Psoas muscle (tissue), 8 donors: ENCODE measurements around the gene TUBAL3. TPM values are rescaled to one million over a fixed set of nuclear protein-coding genes. Genes with fewer than 3 reads are reported as not detected.

Experiments used
- ATAC-seq, 4 donors: fragments of 200-7000 bp; cut with Tn5 transposase; one replicate each; pipeline ENCODE4 v1.9.1; 2020; ENCODE audit warnings: moderate library complexity in 3 of 4, mild to moderate bottlenecking in 2 of 4
- DNase-seq, 2 donors: peaks; one replicate each; pipeline ENCODE4 v3.0.0-alpha.2; 2020
- H3K27ac ChIP-seq: fragments of 200-600 bp; one replicate; pipeline ENCODE4 v1.8.0; 2022
- H3K27me3 ChIP-seq, 3 donors: fragments of 200-600 bp in 1 of 3; one replicate each; pipeline versions ENCODE4 v1.6.1 to v1.8.0; 2013 to 2022; ENCODE audit warnings: low read length in 2 of 3, mild to moderate bottlenecking in 2 of 3, moderate library complexity in 1 of 3; ENCODE audit not compliant: insufficient read depth in 3 of 3
- H3K36me3 ChIP-seq, 2 donors: fragments of 200-600 bp in 1 of 2; one replicate each; pipeline versions ENCODE4 v1.6.1 to v1.8.0; 2013 to 2022; ENCODE audit warnings: low read depth in 1 of 2, mild to moderate bottlenecking in 1 of 2, moderate library complexity in 1 of 2; ENCODE audit not compliant: insufficient read depth in 1 of 2
- H3K4me1 ChIP-seq: fragments of 200-600 bp; one replicate; pipeline ENCODE4 v1.8.0; 2022
- H3K4me3 ChIP-seq: fragments of 200-600 bp; one replicate; pipeline ENCODE4 v1.8.0; 2022; ENCODE audit warnings: mild to moderate bottlenecking
- H3K9me3 ChIP-seq: fragments of 200-600 bp; one replicate; pipeline ENCODE4 v1.8.0; 2022
- CTCF ChIP-seq: fragments of 200-600 bp; IDR thresholded peaks from one replicate; pipeline ENCODE4 v1.8.0; 2022; ENCODE audit warnings: antibody characterized with exemption
- WGBS, 3 donors: extraction: QIAGEN DNeasy Blood & Tissue Kit; methylation state at CpG; one replicate each; pipeline versions ENCODE4 v1.1.6 to v1.1.7; 2013; 5-methylcytosine and 5-hydroxymethylcytosine counted together
- intact Hi-C, 2 donors: fragments of 100-400 bp; cut with DNase I; formaldehyde crosslinking; loops; one replicate each; pipeline versions ENCODE4 v1.11.0 to v1.14.2; 2022
- long read RNA-seq, 2 donors: library from polyadenylated mRNA; unstranded; transcript quantifications; one replicate each; pipeline ENCODE4 v2.0.0, GENCODE V29; 2021
- polyA plus RNA-seq, 3 donors: library from polyadenylated mRNA; stranded (reverse); fragments of 200-250 nt; gene quantifications; one replicate each; pipeline ENCODE4 v1.2.3, GENCODE V29; 2013
- total RNA-seq, 4 donors: library from RNA; stranded (reverse); fragmentation: NEBNext Ultra II Directional in 2 of 4; extraction: Animal tissue kit (Norgen Biotek cat#: 25700) in 2 of 4; gene quantifications; one replicate each; pipeline versions ENCODE4 v1.2.1 to v1.2.4, GENCODE V29; 2021 to 2023
- donor health status: healthy with polysubstance abuse.
- donor health status: DM: no; HTN: no; CAD: no; lungs with moderate emphysema.
- donor health status: Bipolar disorder and iron deficiency.
- donor health status: healthy.
- donor health status: DM: yes; HTN: yes; CAD: no.
- donor health status: DM: no; HTN: no; CAD: no.
- donor health status: DM: no; HTN: no; CAD: no.
- donor health status: DM: yes; HTN: yes; CAD: no.

The TUBAL3 gene
- total RNA-seq (under 1 TPM in 2 of 4 donors, not detected in 2; 0.15 to 0.16 TPM), polyA plus RNA-seq (under 1 TPM; 0.06 to 0.23 (median 0.10) TPM)
- long read RNA-seq, donor 1, result 0 reads
- long read RNA-seq, donor 2, result 0 reads

GRCh38 chr10:5404208-5405041 is at the start of gene TUBAL3:
Gene TUBAL3 (minus strand): TSS chr10:5404828. CDS start chr10:5404792, 36 bp downstream.
- Histone ChIP-seq H3K27ac (peak within 1 kb of the TSS; percentile 24), H3K27me3 (no peaks in the 10 kb centered on the region), H3K4me3 (peak within 1 kb of the TSS; percentile 3), H3K36me3 (no peaks in the 10 kb centered on the region), H3K4me1 (no peaks in the 10 kb centered on the region), H3K9me3 (no peaks in the 10 kb centered on the region)
- intact Hi-C loops, result no loop called here
- no peak for DNase-seq
- 69 to 70% (median 69%) methylated on average over 8 of the region's 8 CpGs for WGBS, 3 donors
- no peak for ATAC-seq
- no peak for TF ChIP-seq CTCF

GRCh38 chr10:5453749-5454489 is 49.3 kb upstream of the TUBAL3 start:
- DNase-seq (no peak), ATAC-seq (no peak)
- Histone ChIP-seq H3K4me3 (no peak overlapping the region), H3K27ac (no peak overlapping the region), H3K9me3 (no peaks in the 10 kb centered on the region), H3K36me3 (peaks cover 10 to 74% of the 10 kb centered on the region in 2 donors), H3K4me1 (peaks cover 16% of the 10 kb centered on the region), H3K27me3 (no peaks in the 10 kb centered on the region)
- no peak for TF ChIP-seq CTCF
- intact Hi-C loops, result no loop called here
- WGBS, 3 donors, result 82 to 84% (median 83%) methylated on average over 13 of the region's 13 CpGs

- H3K27me3 ChIP-seq, result no peaks in the 10 kb centered on the region
- H3K36me3 ChIP-seq, result peaks cover 10 to 43% of the 10 kb centered on the region in 2 donors
- ATAC-seq, result no peak
- 62 to 82% (median 65%) methylated on average over 4 of the region's 4 CpGs for WGBS, 3 donors
- no peak overlapping the region for H3K27ac ChIP-seq
- no peaks in the 10 kb centered on the region for H3K9me3 ChIP-seq
- DNase-seq, result no peak
- H3K4me3 ChIP-seq, result peak overlapping the region; percentile 19
- intact Hi-C loops, result no loop called here
- H3K4me1 ChIP-seq, result peaks cover 34% of the 10 kb centered on the region
- no peak for TF ChIP-seq CTCF
Measured at GRCh38 chr10:5450605-5451384, 46.2 kb upstream of the TUBAL3 start.

GRCh38 chr10:5449823-5450222 is 45.2 kb upstream of the TUBAL3 start:
- Histone ChIP-seq H3K27ac (peak overlapping the region; percentile 38), H3K4me3 (peak overlapping the region; percentile 69), H3K36me3 (peaks cover 10 to 33% of the 10 kb centered on the region in 2 donors), H3K9me3 (no peaks in the 10 kb centered on the region), H3K27me3 (no peaks in the 10 kb centered on the region), H3K4me1 (peaks cover 40% of the 10 kb centered on the region)
- ATAC-seq (peak; percentile 68 to 81 (median 78)), DNase-seq (no peak)
- no peak for TF ChIP-seq CTCF
- WGBS, 3 donors, result 17 to 22% (median 21%) methylated on average over 8 of the region's 8 CpGs
- intact Hi-C loops, result no loop called here
